Stomach smooth muscle (tissue), 2 donors: ENCODE results near the gene CERCAM.

Source experiments
- H3K27ac ChIP-seq: one replicate; pipeline ENCODE4 v1.7.0; 2013; ENCODE audit warnings: mild to moderate bottlenecking, low read length, inconsistent platforms
- H3K27me3 ChIP-seq, 2 donors: one replicate each; pipeline ENCODE4 v1.7.0; 2013; ENCODE audit warnings: low read length in 2 of 2; ENCODE audit not compliant: insufficient read depth in 2 of 2, control insufficient read depth in 1 of 2
- H3K36me3 ChIP-seq, 2 donors: one replicate each; pipeline ENCODE4 v1.7.0; 2013; ENCODE audit warnings: low read length in 2 of 2; ENCODE audit not compliant: control insufficient read depth in 2 of 2, insufficient read depth in 2 of 2
- H3K4me1 ChIP-seq: one replicate; pipeline ENCODE4 v1.7.0; 2013; ENCODE audit warnings: low read length; ENCODE audit not compliant: control insufficient read depth, insufficient read depth
- H3K4me3 ChIP-seq, 2 donors: one replicate each; pipeline ENCODE4 v1.7.0; 2013; ENCODE audit warnings: low read length in 2 of 2
- H3K9ac ChIP-seq, 2 donors: one replicate each; pipeline ENCODE4 v1.7.0; 2013; ENCODE audit warnings: low read length in 2 of 2, mild to moderate bottlenecking in 1 of 2
- H3K9me3 ChIP-seq, 2 donors: one replicate each; pipeline ENCODE4 v1.7.0; 2013; ENCODE audit warnings: low read length in 2 of 2; ENCODE audit not compliant: control insufficient read depth in 2 of 2
- donor health status: healthy.
- donor health status: Pancreatic carcinoma.

Gene CERCAM

GRCh38 chr9:128393970-128394369, 26.7 kb upstream of the CERCAM start:
- Histone ChIP-seq H3K9ac (no peak overlapping the region), H3K9me3 (no peaks in the 10 kb centered on the region), H3K4me1 (peaks cover 8% of the 10 kb centered on the region)

DNA sequence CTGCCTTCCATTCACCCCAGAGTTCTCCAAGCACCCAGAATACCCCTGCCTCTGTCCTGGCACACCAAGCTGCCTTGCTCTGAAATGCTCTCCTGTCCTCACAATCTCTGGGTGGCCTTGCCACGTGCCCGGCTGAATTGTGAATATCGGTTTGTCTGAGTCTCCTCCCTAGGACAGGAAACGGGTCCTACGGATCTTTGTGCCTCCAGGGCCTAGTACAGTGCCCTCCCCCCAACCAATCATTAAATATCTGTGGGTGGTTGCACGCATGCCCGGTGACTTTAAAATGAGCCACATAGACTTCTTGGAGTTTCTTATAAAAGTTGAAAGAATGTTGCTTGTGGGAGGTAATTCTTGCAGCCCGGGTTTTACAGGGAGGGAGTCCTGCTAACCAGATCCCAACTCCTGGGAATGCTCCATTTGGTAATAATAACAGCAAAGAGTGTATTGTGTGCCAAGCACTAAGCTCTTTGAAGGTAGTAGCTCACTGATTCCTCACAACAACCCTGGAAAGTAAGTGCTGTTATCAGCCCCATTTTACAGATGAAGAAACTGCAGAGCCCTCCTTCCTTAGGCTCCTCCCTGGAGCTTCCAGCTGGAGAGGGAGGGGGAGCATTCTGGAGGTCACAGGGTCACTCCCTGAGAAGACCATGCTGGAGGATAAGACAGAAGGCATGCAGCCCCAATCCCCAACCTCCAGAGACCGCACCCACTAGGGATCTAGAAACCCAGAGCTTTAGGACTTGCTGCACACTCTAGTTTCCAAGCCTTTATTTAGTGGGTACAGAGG, 26.1 kb upstream of the CERCAM start:
- Histone ChIP-seq H3K9ac (no peak overlapping the region), H3K36me3 (peaks cover 0 to 3% of the 10 kb centered on the region in 2 donors), H3K27me3 (peaks cover 15 to 16% of the 10 kb centered on the region in 2 donors), H3K4me3 (no peak overlapping the region), H3K4me1 (peaks cover 8% of the 10 kb centered on the region), H3K9me3 (no peaks in the 10 kb centered on the region), H3K27ac (no peak overlapping the region)

More at GRCh38 chr9:128393970-128394369, 26.7 kb upstream of the CERCAM start:
- no peak overlapping the region for H3K4me3 ChIP-seq
- H3K27ac ChIP-seq: no peak overlapping the region
- peaks cover 5 to 8% of the 10 kb centered on the region in 2 donors for H3K36me3 ChIP-seq
- H3K27me3 ChIP-seq: peaks cover 15 to 16% of the 10 kb centered on the region in 2 donors

- peaks cover 8% of the 10 kb centered on the region for H3K4me1 ChIP-seq
- no peaks in the 10 kb centered on the region for H3K36me3 ChIP-seq
- no peak overlapping the region for H3K4me3 ChIP-seq
- no peaks in the 10 kb centered on the region for H3K9me3 ChIP-seq
- no peak overlapping the region for H3K9ac ChIP-seq
- no peak overlapping the region for H3K27ac ChIP-seq
- H3K27me3 ChIP-seq: peaks cover 15 to 16% of the 10 kb centered on the region in 2 donors
These were observed 23.6 kb upstream of the CERCAM start for GRCh38 chr9:128396970-128397613.

- no peaks in the 10 kb centered on the region for H3K9me3 ChIP-seq
- peaks cover 15 to 16% of the 10 kb centered on the region in 2 donors for H3K27me3 ChIP-seq
- H3K4me1 ChIP-seq: peaks cover 8% of the 10 kb centered on the region
- H3K36me3 ChIP-seq: no peaks in the 10 kb centered on the region
- no peak overlapping the region for H3K27ac ChIP-seq
- H3K4me3 ChIP-seq: no peak overlapping the region
- no peak overlapping the region for H3K9ac ChIP-seq
These were observed 22.8 kb upstream of the CERCAM start for GRCh38 chr9:128397831-128398230.

DNA sequence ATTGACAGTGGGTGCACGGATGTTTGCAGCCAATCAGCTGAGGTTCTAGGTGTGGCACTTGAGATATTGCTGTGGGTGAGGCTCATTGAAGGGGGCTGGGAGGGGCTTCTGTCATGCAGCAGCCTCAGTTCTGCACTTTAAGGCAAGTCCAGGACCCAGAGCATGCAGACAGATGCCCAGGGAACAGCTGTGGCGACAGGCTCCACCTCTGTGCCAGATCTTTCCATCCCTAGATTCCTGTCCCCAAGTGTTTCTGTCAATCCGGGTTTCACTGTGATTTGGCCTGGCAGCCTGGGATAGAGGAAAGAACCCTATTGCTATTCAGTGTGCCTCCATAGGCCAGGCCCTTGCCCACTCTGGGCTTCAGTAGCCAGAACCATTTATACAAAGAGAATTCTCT, 20.8 kb upstream of the CERCAM start:
- Histone ChIP-seq H3K9ac (no peak overlapping the region), H3K4me3 (no peak overlapping the region), H3K27me3 (peaks cover 12% of the 10 kb centered on the region in 2 donors), H3K9me3 (no peaks in the 10 kb centered on the region), H3K4me1 (peaks cover 8% of the 10 kb centered on the region), H3K36me3 (no peaks in the 10 kb centered on the region), H3K27ac (no peak overlapping the region)

- Histone ChIP-seq H3K36me3 (no peaks in the 10 kb centered on the region), H3K9me3 (no peaks in the 10 kb centered on the region), H3K27me3 (peaks cover 6 to 7% of the 10 kb centered on the region in 2 donors), H3K27ac (no peak overlapping the region), H3K4me1 (no peaks in the 10 kb centered on the region), H3K9ac (no peak overlapping the region), H3K4me3 (no peak overlapping the region)
These were observed 16.1 kb upstream of the CERCAM start for GRCh38 chr9:128404560-128404959.

DNA sequence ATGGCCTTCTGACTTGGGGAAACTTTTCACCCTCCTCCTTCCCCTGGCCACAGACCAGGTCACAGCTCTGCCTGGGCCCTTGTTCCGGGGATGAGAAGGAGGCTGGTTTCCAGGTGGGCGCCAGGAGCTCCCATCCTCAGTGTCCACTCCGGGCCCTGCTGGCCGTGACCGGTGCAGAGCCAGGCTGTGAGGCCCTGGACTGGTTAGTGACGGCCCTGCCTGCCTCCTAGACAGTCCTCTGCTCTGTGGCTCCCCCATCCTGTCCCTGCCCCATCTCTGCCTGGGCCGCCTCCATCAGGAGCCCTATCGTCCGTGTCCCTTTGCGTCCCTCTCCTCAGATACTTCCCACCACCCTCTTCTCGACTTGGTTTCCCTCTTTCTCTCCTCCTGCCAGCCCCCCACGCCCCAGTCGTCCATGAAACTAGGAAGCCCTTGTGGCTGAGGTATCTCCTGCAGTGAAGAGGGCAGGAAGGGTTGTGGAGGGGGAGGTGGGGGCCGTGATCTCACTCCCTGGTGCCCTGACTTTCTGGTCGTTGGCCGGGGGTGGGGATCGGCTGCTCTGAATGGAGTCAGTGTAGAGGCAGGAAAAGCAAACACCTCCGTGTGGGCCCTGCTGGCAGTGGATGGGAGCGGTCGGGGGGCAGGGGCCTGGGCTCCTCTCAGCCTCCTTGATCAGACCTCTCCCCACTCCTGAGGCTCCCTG, 15.4 kb upstream of the CERCAM start:
- Histone ChIP-seq H3K9ac (no peak overlapping the region), H3K27ac (no peak overlapping the region), H3K9me3 (no peaks in the 10 kb centered on the region), H3K36me3 (no peaks in the 10 kb centered on the region), H3K4me1 (no peaks in the 10 kb centered on the region), H3K4me3 (no peak overlapping the region), H3K27me3 (peaks cover 6 to 7% of the 10 kb centered on the region in 2 donors)

DNA sequence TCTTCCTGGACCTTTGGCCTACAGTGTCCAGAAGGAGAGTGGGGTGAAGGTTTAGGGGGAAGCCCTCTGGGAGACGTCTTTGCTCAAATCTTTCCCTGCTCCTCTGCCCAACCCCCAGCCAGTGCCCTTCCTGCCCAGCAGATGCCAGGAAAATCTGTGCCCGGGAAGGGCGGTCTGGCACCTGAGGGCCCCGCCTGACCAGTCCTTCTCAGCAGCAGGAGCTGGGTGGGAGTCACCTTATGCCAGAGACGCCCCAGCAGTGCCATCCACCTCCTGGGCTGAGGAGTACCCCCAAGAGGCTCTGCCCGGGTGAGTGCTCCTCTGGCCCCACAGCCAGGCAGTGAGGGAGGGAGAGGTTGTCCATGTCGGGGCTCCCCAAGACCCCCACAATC, 14.9 kb upstream of the CERCAM start:
- no peak overlapping the region for H3K4me3 ChIP-seq
- H3K27me3 ChIP-seq: peaks cover 6 to 7% of the 10 kb centered on the region in 2 donors
- no peaks in the 10 kb centered on the region for H3K4me1 ChIP-seq
- no peaks in the 10 kb centered on the region for H3K36me3 ChIP-seq
- H3K9me3 ChIP-seq: no peaks in the 10 kb centered on the region
- no peak overlapping the region for H3K9ac ChIP-seq
- H3K27ac ChIP-seq: no peak overlapping the region

- no peak overlapping the region for H3K9ac ChIP-seq
- H3K27ac ChIP-seq: no peak overlapping the region
These were observed 13.7 kb upstream of the CERCAM start for GRCh38 chr9:128406848-128407391.

GRCh38 chr9:128408963-128409431, 11.7 kb upstream of the CERCAM start:
- Histone ChIP-seq H3K4me1 (peaks cover 4% of the 10 kb centered on the region), H3K9me3 (no peaks in the 10 kb centered on the region), H3K36me3 (no peaks in the 10 kb centered on the region), H3K4me3 (no peak overlapping the region), H3K27ac (no peak overlapping the region), H3K9ac (no peak overlapping the region), H3K27me3 (peaks cover 14 to 17% of the 10 kb centered on the region in 2 donors)

More at GRCh38 chr9:128406848-128407391, 13.7 kb upstream of the CERCAM start:
- H3K27me3 ChIP-seq: peaks cover 10% of the 10 kb centered on the region in 2 donors
- no peaks in the 10 kb centered on the region for H3K36me3 ChIP-seq
- H3K4me1 ChIP-seq: peaks cover 4% of the 10 kb centered on the region
- H3K4me3 ChIP-seq: no peak overlapping the region
- no peaks in the 10 kb centered on the region for H3K9me3 ChIP-seq
